ENCODE measurements around the gene FANCC. TPM values are rescaled to one million over a fixed set of nuclear protein-coding genes. Genes with fewer than 3 reads are reported as not detected.

FANCC gene
- total and polyA plus RNA-seq, 3 donors from 2014 or later: 30.7 to 38.5 (median 35.1) TPM

DNA sequence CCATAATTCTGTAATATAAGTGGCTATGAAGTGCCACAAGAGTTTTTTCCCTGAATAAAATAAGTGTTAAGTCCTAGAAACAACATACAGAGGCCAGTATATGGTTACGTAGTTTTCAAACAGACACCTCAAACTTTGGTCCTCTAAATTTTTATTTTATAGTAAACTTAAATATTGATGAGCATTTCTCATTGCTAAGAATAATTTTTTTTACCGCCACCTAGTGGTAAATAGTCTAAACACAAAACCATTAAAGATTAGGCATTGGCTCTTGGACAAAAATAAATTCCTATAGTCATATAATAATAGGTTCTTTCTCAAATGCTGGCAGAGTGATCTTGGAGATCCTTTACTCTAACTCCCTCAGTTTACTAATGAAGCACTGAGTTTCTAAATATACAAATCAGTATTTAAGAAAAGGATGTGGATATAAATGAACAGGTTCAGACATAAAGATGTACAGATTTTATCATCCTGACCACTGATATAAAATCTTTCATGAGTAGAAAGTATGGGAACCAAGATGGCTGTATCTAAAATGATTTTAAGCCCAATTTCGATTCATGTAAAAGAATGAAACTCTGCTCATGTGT lies 136.2 kb downstream of the FANCC start:
- intact Hi-C loops (cut with DNase I; ENCODE audit: low total_unique reads): no loop called here
- WGBS, 2 donors: 85 to 86% methylated on average over 3 of the region's 3 CpGs
- DNase-seq: no peak

GRCh38 chr9:95177617-95178016 lies 139.9 kb downstream of the FANCC start:
- Histone ChIP-seq H3K9me3 (no peaks in the 10 kb centered on the region), H3K27ac (no peak overlapping the region), H3K27me3 (no peaks in the 10 kb centered on the region), H3K4me3 (no peak overlapping the region), H3K36me3 (ENCODE audit: low read depth, missing control alignments) (no peaks in the 10 kb centered on the region), H3K4me1 (no peaks in the 10 kb centered on the region)
- intact Hi-C loops (cut with DNase I; ENCODE audit: low total_unique reads): no loop called here
- DNase-seq: no peak
- 77 to 85% methylated on average over 3 of the region's 3 CpGs for WGBS, 2 donors
- TF ChIP-seq CTCF (IDR thresholded peaks at IDR 0.05) (no peak), POLR2A (IDR thresholded peaks at IDR 0.05) (no peak)

More for the DNA sequence above, 136.2 kb downstream of the FANCC start:
- Histone ChIP-seq H3K4me1 (peaks cover 4% of the 10 kb centered on the region), H3K9me3 (no peaks in the 10 kb centered on the region), H3K36me3 (ENCODE audit: low read depth, missing control alignments) (no peaks in the 10 kb centered on the region), H3K27me3 (no peaks in the 10 kb centered on the region), H3K27ac (no peak overlapping the region), H3K4me3 (no peak overlapping the region)
- peak in 1 of 3 experiments; percentile 72 for TF ChIP-seq CTCF (IDR thresholded peaks at IDR 0.05)
- TF ChIP-seq POLR2A (IDR thresholded peaks at IDR 0.05): no peak

GRCh38 chr9:95176755-95177319 lies 140.7 kb downstream of the FANCC start:
- H3K27ac ChIP-seq: no peak overlapping the region
- no peak for DNase-seq
- no peaks in the 10 kb centered on the region for H3K4me1 ChIP-seq
- TF ChIP-seq CTCF (IDR thresholded peaks at IDR 0.05) (no peak), POLR2A (IDR thresholded peaks at IDR 0.05) (no peak)
- no peaks in the 10 kb centered on the region for H3K36me3 ChIP-seq (ENCODE audit: low read depth, missing control alignments)
- intact Hi-C loops (cut with DNase I; ENCODE audit: low total_unique reads): no loop called here
- no peaks in the 10 kb centered on the region for H3K9me3 ChIP-seq
- WGBS, 2 donors: 93 to 96% methylated on average over 4 of the region's 4 CpGs
- no peaks in the 10 kb centered on the region for H3K27me3 ChIP-seq
- H3K4me3 ChIP-seq: no peak overlapping the region

- H3K4me3 ChIP-seq: no peak overlapping the region
- no peaks in the 10 kb centered on the region for H3K36me3 ChIP-seq (ENCODE audit: low read depth, missing control alignments)
- no peak for TF ChIP-seq POLR2A (IDR thresholded peaks at IDR 0.05)
- no peak for TF ChIP-seq CTCF (IDR thresholded peaks at IDR 0.05)
- DNase-seq: no peak
- 94 to 95% methylated on average over 8 of the region's 8 CpGs for WGBS, 2 donors
- no peaks in the 10 kb centered on the region for H3K9me3 ChIP-seq
- no peaks in the 10 kb centered on the region for H3K27me3 ChIP-seq
- intact Hi-C loops (cut with DNase I; ENCODE audit: low total_unique reads): no loop called here
- H3K4me1 ChIP-seq: no peaks in the 10 kb centered on the region
- no peak overlapping the region for H3K27ac ChIP-seq
Observed at GRCh38 chr9:95175523-95175922, 142.0 kb downstream of the FANCC start.

DNA sequence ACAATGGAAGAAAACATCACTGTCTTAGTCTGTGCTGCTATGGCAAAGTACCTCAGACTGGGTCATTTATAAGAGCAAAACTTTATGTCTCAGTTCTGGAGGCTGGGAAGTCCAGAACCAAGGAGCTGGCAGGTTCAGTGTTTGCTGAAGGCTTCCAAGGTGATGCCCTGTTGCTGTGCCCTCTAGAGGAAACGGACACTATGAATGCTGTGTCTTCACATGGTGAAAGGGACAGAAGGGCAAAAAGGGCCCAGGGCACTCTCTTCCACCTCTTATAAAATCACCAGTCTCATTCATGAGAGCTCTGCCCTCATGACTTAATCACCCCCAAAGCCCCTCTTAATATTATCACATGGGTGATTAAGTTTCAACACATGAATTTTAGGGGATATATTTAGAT lies 143.5 kb downstream of the FANCC start:
- Histone ChIP-seq H3K27ac (no peak overlapping the region), H3K9me3 (no peaks in the 10 kb centered on the region), H3K36me3 (ENCODE audit: low read depth, missing control alignments) (no peaks in the 10 kb centered on the region), H3K27me3 (no peaks in the 10 kb centered on the region), H3K4me3 (no peak overlapping the region), H3K4me1 (no peaks in the 10 kb centered on the region)
- no peak for DNase-seq
- TF ChIP-seq POLR2A (IDR thresholded peaks at IDR 0.05) (no peak), CTCF (IDR thresholded peaks at IDR 0.05) (no peak)
- WGBS, 2 donors: 78 to 92% methylated on average over 1 of the region's 1 CpG
- intact Hi-C loops (cut with DNase I; ENCODE audit: low total_unique reads): no loop called here
